GM12878 (cell line): Measurements from ENCODE around the gene SAMSN1. TPM values are rescaled to one million over a fixed set of nuclear protein-coding genes. Genes with fewer than 3 reads are reported as not detected.

Experiments used
- ATAC-seq: fragments of 200-7000 bp; cut with Tn5 transposase; 3 replicates; pipeline ENCODE4 v1.9.1; 2020; ENCODE audit warnings: mild to moderate bottlenecking, moderate library complexity
- BruUV-seq: library from RNA; stranded (reverse); fragments of 400-500 nt; replicated peaks from 2 replicates; lab custom pipeline; 2021; lab: Mats Ljungman, UMichigan
- CTCF ChIA-PET: fragments of 300-600 bp; sonication (Branson Sonifier 250); formaldehyde crosslinking; extraction: SDS; loops from one replicate; lab custom pipeline; 2021; ENCODE audit warnings: inconsistent platforms; lab: Yijun Ruan, JAX
- POLR2A ChIA-PET: fragments of 350-600 bp; formaldehyde crosslinking; extraction: SDS; loops from one replicate; lab custom pipeline; 2021; ENCODE audit warnings: inconsistent platforms; lab: Charles Lee
- RAD21 ChIA-PET: fragments of 300-600 bp; sonication (Branson Sonifier 250); formaldehyde crosslinking; loops from one replicate; lab custom pipeline; 2023; ENCODE audit warnings: antibody characterized with exemption; ENCODE audit not compliant: unreplicated experiment; lab: Charles Lee
- SMC1A ChIA-PET: fragments of 300-600 bp; sonication (Branson Sonifier 250); formaldehyde crosslinking; loops from one replicate; lab custom pipeline; 2023; ENCODE audit not compliant: unreplicated experiment, uncharacterized antibody; lab: Charles Lee
- DNase-seq: peaks from one replicate; pipeline ENCODE4 v3.0.0-alpha.2; 2011; ENCODE audit warnings: low read depth, low spot score
- FAIRE-seq: peaks from 3 replicates; lab custom pipeline; 2011; peaks lifted over from hg19 to GRCh38; lab: Jason Lieb, UNC
- H2AFZ ChIP-seq: 2 replicates; pipeline ENCODE4 v1.6.0; 2011; ENCODE audit warnings: low read depth, low read length, control low read depth; ENCODE audit not compliant: control insufficient read depth
- H3K27ac ChIP-seq: 2 replicates; pipeline ENCODE4 v1.5.1; 2011; ENCODE audit warnings: control low read depth; ENCODE audit not compliant: control insufficient read depth, insufficient read depth
- H3K27me3 ChIP-seq, 2 experiments: replicated peaks in 1 of 2; 2 replicates each; pipeline versions ENCODE4 v1.6.0 to v1.6.1; 2011; ENCODE audit warnings: low read length in 1 of 2; ENCODE audit not compliant: control insufficient read depth in 2 of 2, insufficient read depth in 2 of 2
- H3K36me3 ChIP-seq, 2 experiments: 2 replicates each; pipeline ENCODE4 v1.5.1; 2011; ENCODE audit warnings: low read length in 1 of 2; ENCODE audit not compliant: control insufficient read depth in 2 of 2, insufficient read depth in 2 of 2
- H3K4me1 ChIP-seq: 2 replicates; pipeline ENCODE4 v1.6.1; 2011; ENCODE audit warnings: mild to moderate bottlenecking, low read length, moderate library complexity, mixed read lengths; ENCODE audit not compliant: control insufficient read depth, insufficient read depth
- H3K4me2 ChIP-seq: 2 replicates; pipeline ENCODE4 v1.6.0; 2011; ENCODE audit warnings: control low read depth; ENCODE audit not compliant: control insufficient read depth, insufficient read depth
- H3K4me3 ChIP-seq: fragments of 200-600 bp; sonication (generic); 2 replicates; pipeline ENCODE4 v1.5.1; 2016
- H3K79me2 ChIP-seq: 2 replicates; pipeline ENCODE4 v1.6.0; 2011; ENCODE audit warnings: low read length; ENCODE audit not compliant: control insufficient read depth, insufficient read depth
- H3K9ac ChIP-seq: 2 replicates; pipeline ENCODE4 v1.8.0; 2011; ENCODE audit warnings: low read length, control low read depth, mixed read lengths; ENCODE audit not compliant: control insufficient read depth, insufficient read depth
- H3K9me3 ChIP-seq: replicated peaks from 3 replicates; pipeline ENCODE4 v1.5.1; 2011; ENCODE audit warnings: mild to moderate bottlenecking, low read length; ENCODE audit not compliant: control insufficient read depth, insufficient read depth
- H4K20me1 ChIP-seq: 2 replicates; pipeline ENCODE4 v1.6.0; 2011; ENCODE audit not compliant: control insufficient read depth, insufficient read depth
- BCL11A ChIP-seq: IDR thresholded peaks from 2 replicates; pipeline ENCODE4 v1.6.1; 2011; ENCODE audit warnings: low read depth, low read length
- BRCA1 ChIP-seq: IDR thresholded peaks from 2 replicates; pipeline ENCODE4 v1.6.1; 2011; ENCODE audit warnings: low read depth, low read length, improper control_type of control experiment
- CBFB ChIP-seq: IDR thresholded peaks from 2 replicates; pipeline ENCODE4 v1.6.1; 2016; ENCODE audit warnings: antibody characterized with exemption, low read depth
- EED ChIP-seq: sonication (generic); IDR thresholded peaks from 2 replicates; pipeline ENCODE4 v1.6.1; 2016; ENCODE audit warnings: antibody characterized with exemption, low read depth
- EGR1 ChIP-seq, 2 experiments: IDR thresholded peaks; 1 replicate in 1 of 2; 2 replicates in 1 of 2; pipeline ENCODE4 v1.6.1; 2011 to 2012; ENCODE audit warnings: low read depth in 2 of 2, low read length in 2 of 2, borderline replicate concordance in 1 of 2, mild to moderate bottlenecking in 1 of 2, moderate library complexity in 1 of 2
- EP300 ChIP-seq, 2 experiments: fragments of 150-350 bp in 1 of 2; IDR thresholded peaks; 2 replicates each; pipeline ENCODE4 v1.6.1; 2011 to 2012; ENCODE audit warnings: low read depth in 2 of 2, low read length in 2 of 2, borderline replicate concordance in 1 of 2, improper control_type of control experiment in 1 of 2, inconsistent platforms in 1 of 2; ENCODE audit not compliant: control insufficient read depth in 1 of 2
- ETV6 ChIP-seq, 2 experiments: fragments of 450-650 bp in 1 of 2; IDR thresholded peaks in 1 of 2; conservative IDR thresholded peaks in 1 of 2; 2 replicates each; pipeline ENCODE4 v1.6.1; 2014; ENCODE audit warnings: antibody characterized with exemption in 1 of 2, borderline replicate concordance in 1 of 2, low read depth in 1 of 2, mild to moderate bottlenecking in 1 of 2, moderate library complexity in 1 of 2
- IKZF1 ChIP-seq: fragments of 450-650 bp; conservative IDR thresholded peaks from 2 replicates; pipeline ENCODE4 v1.6.1; 2017; ENCODE audit warnings: antibody characterized with exemption, mild to moderate bottlenecking
- IKZF2 ChIP-seq, 2 experiments: fragments of 450-650 bp; IDR thresholded peaks; 2 replicates each; pipeline ENCODE4 v1.6.1; 2017; ENCODE audit warnings: mild to moderate bottlenecking in 2 of 2, moderate library complexity in 2 of 2
- NFIC ChIP-seq: IDR thresholded peaks from 2 replicates; pipeline ENCODE4 v1.6.1; 2012; ENCODE audit warnings: low read depth, mild to moderate bottlenecking, inconsistent platforms, low read length, moderate library complexity
- RB1 ChIP-seq: fragments of 450-650 bp; formaldehyde crosslinking; IDR thresholded peaks from 2 replicates; pipeline ENCODE4 v1.6.1; 2017; ENCODE audit warnings: mild to moderate bottlenecking, borderline replicate concordance
- RUNX3 ChIP-seq: IDR thresholded peaks from 2 replicates; pipeline ENCODE4 v1.6.1; 2012; ENCODE audit warnings: low read length, inconsistent platforms
- ZBED1 ChIP-seq: IDR thresholded peaks from 2 replicates; pipeline ENCODE4 v1.6.1; 2016; ENCODE audit warnings: borderline replicate concordance
- ZNF384 ChIP-seq: IDR thresholded peaks from 2 replicates; pipeline ENCODE4 v1.6.1; 2012; ENCODE audit warnings: low read depth, mild to moderate bottlenecking, low read length, improper control_type of control experiment, borderline replicate concordance
- ZSCAN29 ChIP-seq: fragments of 450-650 bp; IDR thresholded peaks from 2 replicates; pipeline ENCODE4 v1.6.1; 2017; ENCODE audit warnings: mild to moderate bottlenecking, moderate library complexity
- WGBS: methylation state at CpG from one replicate; pipeline ENCODE4 v1.1.6; 2016; ENCODE audit warnings: low lambda C conversion rate; ENCODE audit not compliant: insufficient replicate concordance, insufficient coverage; ENCODE audit errors: missing lambda C conversion rate; 5-methylcytosine and 5-hydroxymethylcytosine counted together
- in situ Hi-C: fragments of 300-500 bp; cut with MboI; formaldehyde crosslinking; loops from 9 replicates; pipeline ENCODE4 v1.14.3; 2018; ENCODE audit warnings: mixed read lengths
- intact Hi-C: fragments of 100-400 bp; cut with micrococcal nuclease; formaldehyde crosslinking; loops from one replicate; pipeline ENCODE4 v1.14.2; 2022; ENCODE audit not compliant: unreplicated experiment
- polyA plus RNA-seq, 11 experiments: library from polyadenylated mRNA; depleted of rRNA in 4 of 11; unstranded in 6 of 11; stranded (reverse) in 5 of 11; fragments of >200 nt; fragmentation: Nextera tagmentation in 4 of 11; fragmentation: Illumina TruSeq in 1 of 11; extraction: Ambion mirVana in 4 of 11; extraction: Trizol in 1 of 11; gene quantifications; 1 replicate in 1 of 11; 2 replicates in 10 of 11; pipeline versions ENCODE4 v1.2.1 to v1.2.3, GENCODE V29; 2011 to 2016; ENCODE audit warnings: inconsistent platforms in 2 of 11, missing spikeins in 2 of 11, low read depth in 1 of 11
- total RNA-seq, 4 experiments: library from RNA; depleted of rRNA in 3 of 4; stranded (reverse); fragments of >200 nt in 3 of 4; fragmentation: Illumina TruSeq in 1 of 4; extraction: Trizol in 1 of 4; gene quantifications; 2 replicates each; pipeline versions ENCODE4 v1.2.1 to v1.2.3, GENCODE V29; 2013 to 2021
- TF ChIP-seq, protein P1 (sequence below): IDR thresholded peaks from 2 replicates; pipeline ENCODE4 v1.6.1; 2012; ENCODE audit warnings: low read length, inconsistent platforms

SAMSN1 gene
- total and polyA plus RNA-seq, 10 of the 15 experiments (the other 5 are each of a cell fraction or from before 2014, with no cell fraction given): 23.2 to 102 (median 44.9) TPM

DNA sequence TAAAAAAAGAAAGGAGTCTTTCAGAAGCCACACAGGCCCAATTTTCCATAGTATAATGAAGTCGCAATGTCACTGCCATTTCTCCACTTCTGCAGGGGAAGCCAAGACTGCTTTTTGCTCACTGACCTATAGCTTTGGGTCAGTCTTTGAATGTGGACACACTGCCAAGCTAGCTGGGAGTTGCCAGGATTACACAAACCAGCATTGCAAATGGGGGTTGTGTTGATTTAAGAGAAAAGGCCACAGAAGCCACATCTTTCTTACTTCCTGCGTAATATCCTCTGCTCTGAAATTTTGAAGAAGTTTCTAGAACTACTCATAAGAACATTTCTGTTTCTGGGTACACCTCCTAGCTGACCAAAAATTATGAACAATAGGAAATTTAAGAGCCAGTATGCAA, 45.8 kb upstream of the SAMSN1 start:
- Histone ChIP-seq H3K9me3 (peaks cover 4% of the 10 kb centered on the region; the same call in 2 of the 3 replicates), H3K27ac (no peak overlapping the region)
- POLR2A ChIA-PET: interaction anchor here (0.8 to 2.2 kb wide), 4 partner anchors 11 to 139 kb away, joined by 3 to 9 read pairs (median 3); no protein-coding TSS in a partner anchor

More for the DNA sequence above, 45.8 kb upstream of the SAMSN1 start:
- peak in 1 of 2 experiments; percentile 28; a peak in 1 of 3 replicates for TF ChIP-seq EGR1 (IDR thresholded peaks at IDR 0.05; ENCODE audit: borderline replicate concordance in 1 of 2, low read depth in 2 of 2, low read length in 2 of 2)
- TF ChIP-seq ZNF384: no peak
- TF ChIP-seq NFIC: peak; percentile 39; the same call in 1 of the 2 replicates
- no peak for TF ChIP-seq RB1
- TF ChIP-seq IKZF2 (IDR thresholded peaks at IDR 0.05): peak in 1 of 2 experiments; percentile 30; a peak in 1 of 4 replicates
- TF ChIP-seq, protein P1, sequence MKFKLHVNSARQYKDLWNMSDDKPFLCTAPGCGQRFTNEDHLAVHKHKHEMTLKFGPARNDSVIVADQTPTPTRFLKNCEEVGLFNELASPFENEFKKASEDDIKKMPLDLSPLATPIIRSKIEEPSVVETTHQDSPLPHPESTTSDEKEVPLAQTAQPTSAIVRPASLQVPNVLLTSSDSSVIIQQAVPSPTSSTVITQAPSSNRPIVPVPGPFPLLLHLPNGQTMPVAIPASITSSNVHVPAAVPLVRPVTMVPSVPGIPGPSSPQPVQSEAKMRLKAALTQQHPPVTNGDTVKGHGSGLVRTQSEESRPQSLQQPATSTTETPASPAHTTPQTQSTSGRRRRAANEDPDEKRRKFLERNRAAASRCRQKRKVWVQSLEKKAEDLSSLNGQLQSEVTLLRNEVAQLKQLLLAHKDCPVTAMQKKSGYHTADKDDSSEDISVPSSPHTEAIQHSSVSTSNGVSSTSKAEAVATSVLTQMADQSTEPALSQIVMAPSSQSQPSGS: 0 out of 2 replicates have a peak, but pooled peaks have one; percentile 30
- peak; percentile 56; the same call in 1 of the 2 replicates for TF ChIP-seq CBFB
- TF ChIP-seq EP300 (IDR thresholded peaks at IDR 0.05; ENCODE audit: borderline replicate concordance in 1 of 2, control insufficient read depth in 1 of 2, low read depth in 2 of 2, low read length in 2 of 2): peak in 1 of 2 experiments; percentile 16; a peak in 2 of 4 replicates
- no peak for TF ChIP-seq ZBED1
- TF ChIP-seq ETV6 (conservative IDR thresholded peaks at IDR 0.05 in 1 of 2, IDR thresholded peaks at IDR 0.05 in 1 of 2; ENCODE audit: borderline replicate concordance in 1 of 2, low read depth in 1 of 2): peak in 1 of 2 experiments; percentile 62; a peak in 1 of 4 replicates
- TF ChIP-seq EED: peak; percentile 33; the same call in 1 of the 2 replicates
- TF ChIP-seq BRCA1: no peak
- TF ChIP-seq ZSCAN29: no peak
- peak; percentile 91 for TF ChIP-seq RUNX3
- TF ChIP-seq BCL11A: 0 out of 2 replicates have a peak, but pooled peaks have one; percentile 19
- 0 out of 2 replicates have a peak, but pooled peaks have one; percentile 16 for TF ChIP-seq IKZF1
- Histone ChIP-seq H3K27me3 (no peaks in the 10 kb centered on the region), H3K4me2 (no peak overlapping the region), H3K36me3 (no peaks in the 10 kb centered on the region), H3K79me2 (no peaks in the 10 kb centered on the region), H4K20me1 (no peaks in the 10 kb centered on the region), H3K9ac (no peak overlapping the region), H3K4me1 (peaks cover 9% of the 10 kb centered on the region; the same call in 1 of the 2 replicates), H2AFZ (no peak overlapping the region; the same call in 1 of the 2 replicates), H3K4me3 (no peak overlapping the region)
- WGBS: 47% methylated on average over 2 of the region's 2 CpGs
- in situ Hi-C loops (no loop called here), intact Hi-C loops (loop anchor here (1.0 to 5.0 kb wide), 3 partner anchors 60 to 140 kb away; no protein-coding TSS in a partner anchor)
- DNase-seq (no peak), FAIRE-seq (peak; percentile 57), ATAC-seq (peak; percentile 79)
- ChIA-PET SMC1A (interaction anchor here (0.7 to 5.7 kb wide), 23 partner anchors 8 to 169 kb away, joined by 3 to 61 read pairs (median 4); no protein-coding TSS in a partner anchor), RAD21 (interaction anchor here (0.9 to 5.1 kb wide), 9 partner anchors 11 to 145 kb away, joined by 3 to 28 read pairs (median 5); no protein-coding TSS in a partner anchor), CTCF (interaction anchor here (0.8 to 3.1 kb wide), 6 partner anchors 10 to 145 kb away, joined by 3 to 11 read pairs (median 7); no protein-coding TSS in a partner anchor)
- BruUV-seq: no TSS peak
